Thyroid gland (tissue), 4 donors: ENCODE measurements around the gene MMP1.

Experiments used
- CTCF ChIP-seq, 6 experiments: fragments of 200-600 bp in 3 of 6; fragments of 450-650 bp in 3 of 6; sonication (generic) in 3 of 6; IDR thresholded peaks; one replicate each; pipeline ENCODE4 v1.5.1; 2016 to 2019; ENCODE audit warnings: antibody characterized with exemption in 6 of 6, mild to moderate bottlenecking in 2 of 6, inconsistent platforms in 1 of 6, moderate library complexity in 1 of 6
- POLR2A ChIP-seq, 2 donors: fragments of 450-650 bp; IDR thresholded peaks; one replicate each; pipeline ENCODE4 v1.6.1; 2017; ENCODE audit warnings: antibody characterized with exemption in 2 of 2, mild to moderate bottlenecking in 2 of 2, moderate library complexity in 1 of 2

- TF ChIP-seq CTCF (IDR thresholded peaks at IDR 0.05) (no peak), POLR2A (IDR thresholded peaks at IDR 0.05) (no peak)
Measured at GRCh38 chr11:102762361-102762767, 35.6 kb downstream of the MMP1 start.
